Measurements from ENCODE around the gene RTN4IP1.
A peak's percentile ranks its signal among the peaks of the same experiment; 100 is the strongest.

Gene RTN4IP1

GRCh38 chr6:106637051-106637716 is 7.9 kb upstream of the RTN4IP1 start:
- Histone ChIP-seq H3K27ac (ENCODE audit: low read depth, low read length) (no peak overlapping the region), H4K8ac (ENCODE audit: low read depth, low read length) (no peak overlapping the region), H2BK120ac (ENCODE audit: low read depth, low read length) (no peak overlapping the region), H3K36me3 (ENCODE audit: control insufficient read depth, insufficient read depth, low read length) (no peaks in the 10 kb centered on the region), H3K4me3 (ENCODE audit: low read length) (no peak overlapping the region), H3K79me1 (ENCODE audit: low read length) (peaks cover 16% of the 10 kb centered on the region), H2AK5ac (ENCODE audit: low read length) (no peak overlapping the region), H3K56ac (ENCODE audit: low read length) (no peak overlapping the region), H3K4me1 (ENCODE audit: control insufficient read depth, low read depth, low read length) (no peaks in the 10 kb centered on the region), H3K4me2 (ENCODE audit: low read length) (no peak overlapping the region), H3K79me2 (ENCODE audit: control insufficient read depth, insufficient read depth, low read length) (peaks cover 17% of the 10 kb centered on the region), H4K5ac (ENCODE audit: low read length) (no peak overlapping the region), H3K23ac (ENCODE audit: low read length) (no peak overlapping the region), H3K9ac (ENCODE audit: low read length) (no peak overlapping the region), H2BK15ac (replicated peaks; ENCODE audit: low read depth) (no peak overlapping the region), H3K18ac (ENCODE audit: low read length) (no peak overlapping the region), H2BK5ac (ENCODE audit: low read length) (no peak overlapping the region), H3K27me3 (ENCODE audit: insufficient read depth, low read length, poor library complexity) (no peaks in the 10 kb centered on the region), H3K4ac (ENCODE audit: low read depth, low read length) (no peak overlapping the region)
- no CpG with 5 or more reads among the region's 7 CpGs for WGBS (ENCODE audit: extremely low coverage, insufficient coverage, low lambda C conversion rate)
- DNase-seq: peak; percentile 11

GRCh38 chr6:106634565-106634964 is 5.3 kb upstream of the RTN4IP1 start:
- H4K5ac ChIP-seq (ENCODE audit: low read length): no peak overlapping the region
- no peak overlapping the region for H3K56ac ChIP-seq (ENCODE audit: low read length)
- no peak overlapping the region for H2BK5ac ChIP-seq (ENCODE audit: low read length)
- H2BK120ac ChIP-seq (ENCODE audit: low read depth, low read length): no peak overlapping the region
- 100% methylated on average over 1 of the region's 5 CpGs for WGBS (ENCODE audit: extremely low coverage, insufficient coverage, low lambda C conversion rate)
- H3K36me3 ChIP-seq (ENCODE audit: control insufficient read depth, insufficient read depth, low read length): no peaks in the 10 kb centered on the region
- H3K4ac ChIP-seq (ENCODE audit: low read depth, low read length): no peak overlapping the region
- H3K4me1 ChIP-seq (ENCODE audit: control insufficient read depth, low read depth, low read length): no peaks in the 10 kb centered on the region
- no peak overlapping the region for H3K18ac ChIP-seq (ENCODE audit: low read length)
- H2AK5ac ChIP-seq (ENCODE audit: low read length): no peak overlapping the region
- DNase-seq: no peak
- H3K23ac ChIP-seq (ENCODE audit: low read length): no peak overlapping the region
- no peak overlapping the region for H3K9ac ChIP-seq (ENCODE audit: low read length)
- no peaks in the 10 kb centered on the region for H3K27me3 ChIP-seq (ENCODE audit: insufficient read depth, low read length, poor library complexity)
- no peak overlapping the region for H3K27ac ChIP-seq (ENCODE audit: low read depth, low read length)
- H3K79me2 ChIP-seq (ENCODE audit: control insufficient read depth, insufficient read depth, low read length): peaks cover 27% of the 10 kb centered on the region
- H2BK15ac ChIP-seq (replicated peaks; ENCODE audit: low read depth): no peak overlapping the region
- no peak overlapping the region for H3K4me2 ChIP-seq (ENCODE audit: low read length)
- H3K4me3 ChIP-seq (ENCODE audit: low read length): no peak overlapping the region
- no peak overlapping the region for H4K8ac ChIP-seq (ENCODE audit: low read depth, low read length)
- H3K79me1 ChIP-seq (ENCODE audit: low read length): peaks cover 14% of the 10 kb centered on the region

DNA sequence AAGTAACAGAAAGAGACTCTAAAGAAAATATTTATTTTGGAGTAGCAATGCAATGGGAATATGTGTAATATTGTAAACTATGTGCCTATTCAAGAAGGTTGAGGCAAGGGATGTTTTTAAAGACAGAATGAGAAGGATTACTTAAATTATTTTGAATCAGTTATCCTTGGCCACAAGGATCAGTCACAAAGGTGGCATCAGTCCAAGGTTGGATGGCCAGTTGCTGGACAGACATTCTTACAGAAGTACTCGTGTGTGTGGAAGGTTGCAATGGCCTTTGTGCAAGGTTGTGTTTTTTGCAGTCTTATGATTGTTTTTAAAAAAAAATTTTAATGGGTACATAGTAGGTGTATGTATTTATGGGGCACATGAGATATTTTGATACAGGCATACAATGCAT is 2.0 kb upstream of the RTN4IP1 start:
- Histone ChIP-seq H3K18ac (ENCODE audit: low read length) (no peak overlapping the region), H3K27ac (ENCODE audit: low read depth, low read length) (no peak overlapping the region), H3K56ac (ENCODE audit: low read length) (no peak overlapping the region), H4K5ac (ENCODE audit: low read length) (no peak overlapping the region), H3K9ac (ENCODE audit: low read length) (no peak overlapping the region), H2AK5ac (ENCODE audit: low read length) (no peak overlapping the region), H3K36me3 (ENCODE audit: control insufficient read depth, insufficient read depth, low read length) (no peaks in the 10 kb centered on the region), H3K4me3 (ENCODE audit: low read length) (no peak overlapping the region), H2BK15ac (replicated peaks; ENCODE audit: low read depth) (no peak overlapping the region), H3K4ac (ENCODE audit: low read depth, low read length) (no peak overlapping the region), H3K79me1 (ENCODE audit: low read length) (peaks cover 6% of the 10 kb centered on the region), H3K23ac (ENCODE audit: low read length) (no peak overlapping the region), H3K79me2 (ENCODE audit: control insufficient read depth, insufficient read depth, low read length) (peaks cover 21% of the 10 kb centered on the region), H2BK120ac (ENCODE audit: low read depth, low read length) (no peak overlapping the region), H2BK5ac (ENCODE audit: low read length) (no peak overlapping the region), H3K27me3 (ENCODE audit: insufficient read depth, low read length, poor library complexity) (no peaks in the 10 kb centered on the region), H3K4me2 (ENCODE audit: low read length) (no peak overlapping the region), H3K4me1 (ENCODE audit: control insufficient read depth, low read depth, low read length) (no peaks in the 10 kb centered on the region), H4K8ac (ENCODE audit: low read depth, low read length) (no peak overlapping the region)
- DNase-seq: no peak
- WGBS (ENCODE audit: extremely low coverage, insufficient coverage, low lambda C conversion rate): no CpG with 5 or more reads among the region's 1 CpG

DNA sequence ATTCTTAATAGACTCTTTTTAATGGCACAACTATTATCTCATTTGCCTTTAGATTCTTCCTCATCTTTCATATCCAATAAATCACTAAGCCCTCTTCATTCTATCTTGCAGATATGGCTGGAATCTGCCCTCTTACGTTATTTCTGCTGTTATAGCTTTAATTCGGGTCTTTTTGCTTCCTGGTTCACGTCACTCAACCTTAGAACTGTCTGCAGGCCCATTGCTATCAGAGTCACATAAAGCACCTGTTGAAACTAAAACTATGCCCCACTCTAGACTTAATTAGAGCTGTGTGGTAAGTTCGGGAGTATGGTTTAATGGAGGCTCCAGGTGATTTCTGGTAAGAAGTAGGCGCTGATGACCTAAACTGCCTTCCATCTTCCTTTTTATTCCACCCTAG is 1.1 kb upstream of the RTN4IP1 start:
- no peak overlapping the region for H3K56ac ChIP-seq (ENCODE audit: low read length)
- H3K23ac ChIP-seq (ENCODE audit: low read length): no peak overlapping the region
- no peak overlapping the region for H3K18ac ChIP-seq (ENCODE audit: low read length)
- no peak overlapping the region for H3K9ac ChIP-seq (ENCODE audit: low read length)
- H2BK15ac ChIP-seq (replicated peaks; ENCODE audit: low read depth): no peak overlapping the region
- no peak overlapping the region for H4K5ac ChIP-seq (ENCODE audit: low read length)
- peaks cover 19% of the 10 kb centered on the region for H3K79me2 ChIP-seq (ENCODE audit: control insufficient read depth, insufficient read depth, low read length)
- no peaks in the 10 kb centered on the region for H3K36me3 ChIP-seq (ENCODE audit: control insufficient read depth, insufficient read depth, low read length)
- H2BK120ac ChIP-seq (ENCODE audit: low read depth, low read length): no peak overlapping the region
- no peak overlapping the region for H3K27ac ChIP-seq (ENCODE audit: low read depth, low read length)
- H2BK5ac ChIP-seq (ENCODE audit: low read length): no peak overlapping the region
- no peaks in the 10 kb centered on the region for H3K4me1 ChIP-seq (ENCODE audit: control insufficient read depth, low read depth, low read length)
- H3K4me2 ChIP-seq (ENCODE audit: low read length): peak overlapping the region; percentile 4
- H3K79me1 ChIP-seq (ENCODE audit: low read length): peaks cover 6% of the 10 kb centered on the region
- no peaks in the 10 kb centered on the region for H3K27me3 ChIP-seq (ENCODE audit: insufficient read depth, low read length, poor library complexity)
- H4K8ac ChIP-seq (ENCODE audit: low read depth, low read length): no peak overlapping the region
- H3K4ac ChIP-seq (ENCODE audit: low read depth, low read length): no peak overlapping the region
- WGBS (ENCODE audit: extremely low coverage, insufficient coverage, low lambda C conversion rate): no CpG with 5 or more reads among the region's 5 CpGs
- H2AK5ac ChIP-seq (ENCODE audit: low read length): no peak overlapping the region
- DNase-seq: peak; percentile 4
- H3K4me3 ChIP-seq (ENCODE audit: low read length): no peak overlapping the region

- no peak overlapping the region for H2BK15ac ChIP-seq (replicated peaks; ENCODE audit: low read depth)
- H3K4me2 ChIP-seq (ENCODE audit: low read length): peak overlapping the region; percentile 50
- no peak overlapping the region for H2BK5ac ChIP-seq (ENCODE audit: low read length)
- H4K8ac ChIP-seq (ENCODE audit: low read depth, low read length): no peak overlapping the region
- H3K27ac ChIP-seq (ENCODE audit: low read depth, low read length): peak overlapping the region; percentile 23
- no peak for DNase-seq
- peak overlapping the region; percentile 21 for H4K5ac ChIP-seq (ENCODE audit: low read length)
- no peak overlapping the region for H2AK5ac ChIP-seq (ENCODE audit: low read length)
- no peaks in the 10 kb centered on the region for H3K27me3 ChIP-seq (ENCODE audit: insufficient read depth, low read length, poor library complexity)
- H2BK120ac ChIP-seq (ENCODE audit: low read depth, low read length): no peak overlapping the region
- peaks cover 3% of the 10 kb centered on the region for H3K79me1 ChIP-seq (ENCODE audit: low read length)
- H3K4me3 ChIP-seq (ENCODE audit: low read length): peak overlapping the region; percentile 91
- no peak overlapping the region for H3K23ac ChIP-seq (ENCODE audit: low read length)
- H3K56ac ChIP-seq (ENCODE audit: low read length): peak overlapping the region; percentile 92
- H3K4me1 ChIP-seq (ENCODE audit: control insufficient read depth, low read depth, low read length): no peaks in the 10 kb centered on the region
- H3K79me2 ChIP-seq (ENCODE audit: control insufficient read depth, insufficient read depth, low read length): peaks cover 17% of the 10 kb centered on the region
- peak overlapping the region; percentile 71 for H3K18ac ChIP-seq (ENCODE audit: low read length)
- peak overlapping the region; percentile 57 for H3K4ac ChIP-seq (ENCODE audit: low read depth, low read length)
- no peaks in the 10 kb centered on the region for H3K36me3 ChIP-seq (ENCODE audit: control insufficient read depth, insufficient read depth, low read length)
- no CpG with 5 or more reads among the region's 14 CpGs for WGBS (ENCODE audit: extremely low coverage, insufficient coverage, low lambda C conversion rate)
- H3K9ac ChIP-seq (ENCODE audit: low read length): peak overlapping the region; percentile 90
Measured at GRCh38 chr6:106629859-106630163, 513 bp upstream of the RTN4IP1 start.

DNA sequence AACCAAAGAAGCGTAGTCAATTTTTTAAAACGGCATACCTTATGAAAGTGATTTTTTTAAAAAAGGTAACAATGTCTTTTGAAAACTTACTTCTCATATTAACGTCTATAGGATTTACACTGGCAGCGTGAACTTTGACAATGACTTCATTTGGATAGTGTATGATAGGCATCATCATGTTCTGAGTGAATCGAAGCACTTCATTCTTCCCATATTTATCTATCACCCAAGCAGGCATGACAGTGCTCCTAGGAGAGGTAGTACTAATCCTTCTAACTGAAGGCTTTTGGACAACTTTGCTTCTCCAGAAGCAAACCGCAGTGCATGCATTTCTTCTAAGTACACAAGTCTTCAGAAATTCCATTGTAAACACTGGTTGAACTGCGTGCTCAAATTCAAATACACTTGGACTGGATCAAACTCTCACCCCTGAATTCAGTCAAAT is 618 bp downstream of the RTN4IP1 start:
- Histone ChIP-seq H2AK5ac (ENCODE audit: low read length) (no peak overlapping the region), H3K27me3 (ENCODE audit: insufficient read depth, low read length, poor library complexity) (no peaks in the 10 kb centered on the region), H4K5ac (ENCODE audit: low read length) (peak overlapping the region; percentile 97), H3K18ac (ENCODE audit: low read length) (no peak overlapping the region), H3K23ac (ENCODE audit: low read length) (no peak overlapping the region), H3K56ac (ENCODE audit: low read length) (peak overlapping the region; percentile 85), H3K27ac (ENCODE audit: low read depth, low read length) (no peak overlapping the region), H2BK15ac (replicated peaks; ENCODE audit: low read depth) (no peak overlapping the region), H3K4me3 (ENCODE audit: low read length) (peak overlapping the region; percentile 75), H2BK120ac (ENCODE audit: low read depth, low read length) (no peak overlapping the region), H3K4me2 (ENCODE audit: low read length) (peak overlapping the region; percentile 58), H3K36me3 (ENCODE audit: control insufficient read depth, insufficient read depth, low read length) (no peaks in the 10 kb centered on the region), H4K8ac (ENCODE audit: low read depth, low read length) (no peak overlapping the region), H3K79me2 (ENCODE audit: control insufficient read depth, insufficient read depth, low read length) (peaks cover 12% of the 10 kb centered on the region), H3K79me1 (ENCODE audit: low read length) (no peaks in the 10 kb centered on the region), H3K4me1 (ENCODE audit: control insufficient read depth, low read depth, low read length) (no peaks in the 10 kb centered on the region), H2BK5ac (ENCODE audit: low read length) (no peak overlapping the region), H3K4ac (ENCODE audit: low read depth, low read length) (no peak overlapping the region), H3K9ac (ENCODE audit: low read length) (peak overlapping the region; percentile 79)
- WGBS (ENCODE audit: extremely low coverage, insufficient coverage, low lambda C conversion rate): no CpG with 5 or more reads among the region's 7 CpGs
- DNase-seq: peak; percentile 7
